Nephron progenitor cell (in vitro differentiated cells): ENCODE data around the gene TTN.
A peak's percentile ranks its signal among the peaks of the same experiment; 100 is the strongest.

Source experiments
- DNase-seq: peaks from one replicate; pipeline ENCODE4 v3.0.0; 2021
- H3K27ac Mint-ChIP-seq: 2 replicates; pipeline ENCODE4 v1.8.0; 2021; ENCODE audit warnings: mild to moderate bottlenecking, moderate library complexity, mixed read lengths
- H3K27me3 Mint-ChIP-seq: 2 replicates; pipeline ENCODE4 v1.8.0; 2021; ENCODE audit warnings: mild to moderate bottlenecking, low read depth, mixed read lengths; ENCODE audit not compliant: poor library complexity
- H3K36me3 Mint-ChIP-seq: 2 replicates; pipeline ENCODE4 v1.8.0; 2021; ENCODE audit warnings: low read depth, mixed read lengths
- H3K4me1 Mint-ChIP-seq: 2 replicates; pipeline ENCODE4 v1.8.0; 2021; ENCODE audit warnings: mixed read lengths
- H3K4me3 Mint-ChIP-seq: 2 replicates; pipeline ENCODE4 v1.8.0; 2021; ENCODE audit warnings: mild to moderate bottlenecking, moderate library complexity, mixed read lengths
- H3K9me3 Mint-ChIP-seq: 2 replicates; pipeline ENCODE4 v1.8.0; 2021; ENCODE audit warnings: mild to moderate bottlenecking, moderate library complexity, mixed read lengths
- TF ChIP-seq, protein P1 (sequence below): fragments of 200-600 bp; sonication (generic); IDR thresholded peaks from 2 replicates; pipeline ENCODE4 v1.5.0; 2021; ENCODE audit warnings: antibody characterized with exemption

TTN gene

GRCh38 chr2:178718283-178718682 lies 88.9 kb downstream of the TTN start:
- no peaks in the 10 kb centered on the region for H3K36me3 Mint-ChIP-seq
- H3K27ac Mint-ChIP-seq, result peak overlapping the region; percentile 24
- no peak for DNase-seq
- TF ChIP-seq, protein P1, sequence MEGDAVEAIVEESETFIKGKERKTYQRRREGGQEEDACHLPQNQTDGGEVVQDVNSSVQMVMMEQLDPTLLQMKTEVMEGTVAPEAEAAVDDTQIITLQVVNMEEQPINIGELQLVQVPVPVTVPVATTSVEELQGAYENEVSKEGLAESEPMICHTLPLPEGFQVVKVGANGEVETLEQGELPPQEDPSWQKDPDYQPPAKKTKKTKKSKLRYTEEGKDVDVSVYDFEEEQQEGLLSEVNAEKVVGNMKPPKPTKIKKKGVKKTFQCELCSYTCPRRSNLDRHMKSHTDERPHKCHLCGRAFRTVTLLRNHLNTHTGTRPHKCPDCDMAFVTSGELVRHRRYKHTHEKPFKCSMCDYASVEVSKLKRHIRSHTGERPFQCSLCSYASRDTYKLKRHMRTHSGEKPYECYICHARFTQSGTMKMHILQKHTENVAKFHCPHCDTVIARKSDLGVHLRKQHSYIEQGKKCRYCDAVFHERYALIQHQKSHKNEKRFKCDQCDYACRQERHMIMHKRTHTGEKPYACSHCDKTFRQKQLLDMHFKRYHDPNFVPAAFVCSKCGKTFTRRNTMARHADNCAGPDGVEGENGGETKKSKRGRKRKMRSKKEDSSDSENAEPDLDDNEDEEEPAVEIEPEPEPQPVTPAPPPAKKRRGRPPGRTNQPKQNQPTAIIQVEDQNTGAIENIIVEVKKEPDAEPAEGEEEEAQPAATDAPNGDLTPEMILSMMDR, result no peak
- no peak overlapping the region for H3K4me3 Mint-ChIP-seq
- no peaks in the 10 kb centered on the region for H3K27me3 Mint-ChIP-seq
- no peaks in the 10 kb centered on the region for H3K9me3 Mint-ChIP-seq
- no peaks in the 10 kb centered on the region for H3K4me1 Mint-ChIP-seq

DNA sequence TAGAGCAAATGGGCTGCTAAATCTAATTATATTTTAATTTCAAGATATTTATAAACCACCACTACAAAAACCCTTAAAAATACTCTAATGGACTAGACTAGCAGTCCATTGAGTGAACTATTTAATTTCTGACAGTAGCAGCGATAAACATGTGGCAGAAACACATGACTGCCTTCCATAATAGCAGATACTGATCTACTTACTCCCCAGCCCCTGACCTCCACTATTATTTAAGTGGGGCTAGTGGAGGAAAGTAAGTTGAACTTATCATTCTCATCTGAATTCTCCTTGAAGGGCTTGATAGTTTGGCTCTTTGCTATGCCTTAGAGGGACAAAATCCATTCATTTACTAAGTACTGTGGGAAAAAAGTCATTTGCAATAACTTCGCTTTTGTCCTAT lies 90.8 kb downstream of the TTN start:
- H3K27ac Mint-ChIP-seq, result no peak overlapping the region
- no peaks in the 10 kb centered on the region for H3K36me3 Mint-ChIP-seq
- no peak overlapping the region for H3K4me3 Mint-ChIP-seq
- H3K4me1 Mint-ChIP-seq, result no peaks in the 10 kb centered on the region
- no peak for DNase-seq
- no peaks in the 10 kb centered on the region for H3K27me3 Mint-ChIP-seq
- TF ChIP-seq, protein P1, result no peak
- no peaks in the 10 kb centered on the region for H3K9me3 Mint-ChIP-seq

DNA sequence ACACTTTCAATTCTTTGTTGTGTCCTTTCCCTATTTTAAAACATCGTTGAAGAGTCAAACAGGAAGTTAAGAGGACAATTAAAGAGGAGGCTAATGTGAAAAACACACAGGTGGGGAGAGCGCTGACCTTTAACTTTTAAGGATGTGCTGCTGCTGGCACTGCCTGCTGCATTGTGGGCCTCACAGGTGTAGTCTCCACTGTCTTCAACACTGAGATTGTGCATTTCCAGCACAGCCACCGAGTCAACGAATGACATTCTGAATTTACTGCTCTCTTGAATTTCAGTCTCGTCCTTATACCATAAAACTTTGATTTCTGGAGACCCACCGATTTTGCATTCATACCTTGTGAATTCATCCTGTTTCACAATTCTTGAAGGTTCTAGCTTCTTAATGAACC lies 91.9 kb downstream of the TTN start:
- Mint-ChIP-seq H3K4me1 (no peaks in the 10 kb centered on the region), H3K27ac (no peak overlapping the region), H3K36me3 (no peaks in the 10 kb centered on the region), H3K9me3 (no peaks in the 10 kb centered on the region), H3K4me3 (no peak overlapping the region), H3K27me3 (no peaks in the 10 kb centered on the region)
- TF ChIP-seq, protein P1, result no peak
- DNase-seq, result no peak

DNA sequence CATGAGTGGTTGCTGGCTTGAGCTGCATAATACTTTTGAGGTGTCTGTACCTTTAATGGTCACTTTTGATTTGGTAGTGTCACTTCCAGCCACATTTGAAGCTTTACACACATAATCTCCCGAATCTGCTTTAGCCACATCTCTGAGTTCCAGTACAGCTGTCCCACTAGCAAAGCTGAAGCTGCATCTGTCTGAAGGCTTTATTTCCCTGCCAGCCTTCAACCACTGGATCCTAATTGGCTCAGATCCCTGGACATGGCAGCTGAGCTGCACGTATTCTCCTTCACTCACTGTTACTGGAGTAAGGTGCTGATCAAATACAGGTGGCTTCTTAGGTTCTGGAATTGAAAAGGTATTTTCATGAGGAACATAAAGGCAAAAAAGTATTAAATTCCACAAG lies 99.7 kb downstream of the TTN start:
- Mint-ChIP-seq H3K4me3 (no peak overlapping the region), H3K27ac (peak overlapping the region; percentile 62), H3K36me3 (no peaks in the 10 kb centered on the region), H3K27me3 (no peaks in the 10 kb centered on the region), H3K4me1 (no peaks in the 10 kb centered on the region), H3K9me3 (no peaks in the 10 kb centered on the region)
- no peak for DNase-seq
- TF ChIP-seq, protein P1, result no peak

- TF ChIP-seq, protein P1, result no peak
- Mint-ChIP-seq H3K36me3 (no peaks in the 10 kb centered on the region), H3K27me3 (no peaks in the 10 kb centered on the region), H3K27ac (no peak overlapping the region), H3K4me1 (no peaks in the 10 kb centered on the region), H3K9me3 (no peaks in the 10 kb centered on the region), H3K4me3 (no peak overlapping the region)
- no peak for DNase-seq
Observed at GRCh38 chr2:178704876-178705275, 102.3 kb downstream of the TTN start.

- Mint-ChIP-seq H3K27me3 (no peaks in the 10 kb centered on the region), H3K4me3 (no peak overlapping the region)
- TF ChIP-seq, protein P1, result no peak
Observed at GRCh38 chr2:178702361-178702760, 104.9 kb downstream of the TTN start.

More at GRCh38 chr2:178702361-178702760, 104.9 kb downstream of the TTN start:
- Mint-ChIP-seq H3K4me1 (no peaks in the 10 kb centered on the region), H3K9me3 (peaks cover 3% of the 10 kb centered on the region), H3K27ac (no peak overlapping the region), H3K36me3 (peaks cover 4% of the 10 kb centered on the region)
- no peak for DNase-seq
